Prostate gland (tissue), 2 donors: ENCODE measurements around the gene NYAP1.
"Not testable (repeated sequence)": the region's sequence is repeated elsewhere in the genome, so short reads cannot be mapped to it uniquely, and the experiment has no call there.

Experiments
- POLR2A ChIP-seq: fragments of 450-650 bp; IDR thresholded peaks from one replicate; pipeline ENCODE4 v1.6.1; 2016; ENCODE audit warnings: antibody characterized with exemption, mild to moderate bottlenecking
- TF ChIP-seq, protein P1 (sequence below), 4 experiments: fragments of 200-600 bp in 2 of 4; fragments of 450-650 bp in 2 of 4; sonication (generic) in 2 of 4; IDR thresholded peaks; 1 replicate in 3 of 4; 2 replicates in 1 of 4; pipeline ENCODE4 v1.5.1; 2016 to 2019; ENCODE audit warnings: antibody characterized with exemption in 4 of 4, mild to moderate bottlenecking in 2 of 4, moderate library complexity in 2 of 4

DNA sequence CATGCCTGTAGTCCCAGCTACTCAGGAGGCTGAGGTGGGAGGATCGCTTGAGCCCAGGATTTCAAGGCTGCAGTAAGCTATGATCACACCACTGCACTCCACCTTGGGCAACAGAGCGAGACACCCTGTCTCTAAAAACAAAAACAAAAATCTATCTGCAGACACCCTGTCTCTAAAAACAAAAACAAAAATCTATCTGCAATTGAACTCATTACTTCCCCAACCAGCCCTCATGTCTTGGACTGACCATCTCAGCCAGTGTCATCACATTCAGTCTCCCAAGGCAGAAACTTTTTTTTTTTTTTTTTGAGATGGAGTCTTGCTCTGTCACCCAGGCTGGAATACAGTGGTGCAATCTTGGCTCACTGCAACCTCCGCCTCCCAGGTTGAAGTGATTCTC is 20.3 kb downstream of the NYAP1 start:
- TF ChIP-seq POLR2A: not testable (repeated sequence)
- TF ChIP-seq, protein P1, sequence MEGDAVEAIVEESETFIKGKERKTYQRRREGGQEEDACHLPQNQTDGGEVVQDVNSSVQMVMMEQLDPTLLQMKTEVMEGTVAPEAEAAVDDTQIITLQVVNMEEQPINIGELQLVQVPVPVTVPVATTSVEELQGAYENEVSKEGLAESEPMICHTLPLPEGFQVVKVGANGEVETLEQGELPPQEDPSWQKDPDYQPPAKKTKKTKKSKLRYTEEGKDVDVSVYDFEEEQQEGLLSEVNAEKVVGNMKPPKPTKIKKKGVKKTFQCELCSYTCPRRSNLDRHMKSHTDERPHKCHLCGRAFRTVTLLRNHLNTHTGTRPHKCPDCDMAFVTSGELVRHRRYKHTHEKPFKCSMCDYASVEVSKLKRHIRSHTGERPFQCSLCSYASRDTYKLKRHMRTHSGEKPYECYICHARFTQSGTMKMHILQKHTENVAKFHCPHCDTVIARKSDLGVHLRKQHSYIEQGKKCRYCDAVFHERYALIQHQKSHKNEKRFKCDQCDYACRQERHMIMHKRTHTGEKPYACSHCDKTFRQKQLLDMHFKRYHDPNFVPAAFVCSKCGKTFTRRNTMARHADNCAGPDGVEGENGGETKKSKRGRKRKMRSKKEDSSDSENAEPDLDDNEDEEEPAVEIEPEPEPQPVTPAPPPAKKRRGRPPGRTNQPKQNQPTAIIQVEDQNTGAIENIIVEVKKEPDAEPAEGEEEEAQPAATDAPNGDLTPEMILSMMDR (IDR thresholded peaks at IDR 0.05): not testable (repeated sequence)
